SK-N-MC (cell line): Measurements from ENCODE around the gene RPEL1.

Experiments
- EZH2 ChIP-seq: fragments of 200-600 bp; sonication (generic); IDR thresholded peaks from one replicate; pipeline ENCODE4 v1.6.1; 2017; ENCODE audit warnings: antibody characterized with exemption
- FOXP2 ChIP-seq: optimal IDR thresholded peaks from 2 replicates; pipeline ENCODE3; 2011; ENCODE audit warnings: mild to moderate bottlenecking, moderate library complexity; ENCODE audit not compliant: insufficient read depth; ENCODE audit errors: extremely low read length, control extremely low read depth
- POLR2AphosphoS5 ChIP-seq: IDR thresholded peaks from 2 replicates; pipeline ENCODE4 v1.6.1; 2012; ENCODE audit warnings: mild to moderate bottlenecking, low read depth, low read length, borderline replicate concordance

GRCh38 chr10:103204353-103205255 lies 41.1 kb upstream of the RPEL1 start:
- TF ChIP-seq POLR2AphosphoS5 (no peak), EZH2 (no peak), FOXP2 (no peak)
